OCI-LY1 (cell line): ENCODE data around the gene VSIG8.

Experiments
- H2AFZ ChIP-seq: fragments of 200-600 bp; sonication (generic), shearing (Covaris generic); 2 replicates; pipeline ENCODE4 v1.6.0; 2014; ENCODE audit warnings: antibody characterized with exemption, mild to moderate bottlenecking, low read length
- H3F3A ChIP-seq: fragments of 200-600 bp; sonication (generic), shearing (Covaris generic); 2 replicates; pipeline ENCODE4 v1.6.0; 2014; ENCODE audit warnings: mild to moderate bottlenecking, antibody characterized with exemption, low read length, moderate library complexity; ENCODE audit not compliant: insufficient read depth
- H3K27ac ChIP-seq: fragments of 200-600 bp; sonication (generic); 2 replicates; pipeline ENCODE4 v1.5.1; 2014; ENCODE audit warnings: low read length, mixed run types, mild to moderate bottlenecking, low read depth; ENCODE audit not compliant: poor library complexity, severe bottlenecking
- H3K27me3 ChIP-seq: fragments of 200-600 bp; sonication (generic); 2 replicates; pipeline ENCODE4 v1.6.0; 2014; ENCODE audit warnings: antibody characterized with exemption, mild to moderate bottlenecking, low read length, moderate library complexity; ENCODE audit not compliant: insufficient read depth
- H3K36me3 ChIP-seq: fragments of 200-600 bp; sonication (generic); 2 replicates; pipeline ENCODE4 v1.6.1; 2014; ENCODE audit warnings: mild to moderate bottlenecking, antibody characterized with exemption, low read length, moderate library complexity, mixed read lengths; ENCODE audit not compliant: insufficient read depth
- H3K4me1 ChIP-seq: fragments of 200-600 bp; sonication (generic); 2 replicates; pipeline ENCODE4 v1.5.1; 2014; ENCODE audit warnings: mild to moderate bottlenecking, low read length, moderate library complexity; ENCODE audit not compliant: insufficient read depth, severe bottlenecking
- H3K4me2 ChIP-seq: fragments of 200-600 bp; sonication (generic), shearing (Covaris generic); 2 replicates; pipeline ENCODE4 v1.6.1; 2014; ENCODE audit warnings: low read length
- H3K4me3 ChIP-seq: fragments of 200-600 bp; sonication (generic); 2 replicates; pipeline ENCODE4 v1.5.1; 2014; ENCODE audit warnings: low read length, low read depth, mild to moderate bottlenecking, mixed read lengths; ENCODE audit not compliant: poor library complexity, severe bottlenecking
- H3K79me2 ChIP-seq: fragments of 200-600 bp; shearing (Covaris generic); 2 replicates; pipeline ENCODE4 v1.6.1; 2016; ENCODE audit warnings: mixed run types, low read length, mixed read lengths; ENCODE audit not compliant: insufficient read depth
- H3K9ac ChIP-seq: fragments of 200-600 bp; sonication (generic), shearing (Covaris generic); 2 replicates; pipeline ENCODE4 v1.6.1; 2014; ENCODE audit warnings: mild to moderate bottlenecking, low read length, mixed read lengths
- H3K9me2 ChIP-seq: fragments of 200-600 bp; sonication (generic), shearing (Covaris generic); 2 replicates; pipeline ENCODE4 v1.6.1; 2014; ENCODE audit warnings: low read depth, mild to moderate bottlenecking, low read length, mixed read lengths
- H3K9me3 ChIP-seq: fragments of 200-600 bp; shearing (Covaris generic); 2 replicates; pipeline ENCODE4 v1.6.1; 2014; ENCODE audit warnings: low read length, mixed read lengths
- H4K20me1 ChIP-seq: fragments of 200-600 bp; sonication (generic), shearing (Covaris generic); 2 replicates; pipeline ENCODE4 v1.6.0; 2016; ENCODE audit warnings: mild to moderate bottlenecking, low read length; ENCODE audit not compliant: insufficient read depth
- EZH2 ChIP-seq: fragments of 200-600 bp; sonication (generic), shearing (Covaris generic); IDR thresholded peaks from 2 replicates; pipeline ENCODE4 v1.8.0; 2017; ENCODE audit warnings: borderline replicate concordance, mixed run types, mild to moderate bottlenecking, antibody characterized with exemption, low read length, moderate library complexity, mixed read lengths
- TF ChIP-seq, protein P1 (sequence below): fragments of 200-600 bp; sonication (generic), shearing (Covaris generic); IDR thresholded peaks from 2 replicates; pipeline ENCODE4 v1.5.1; 2017; ENCODE audit warnings: mild to moderate bottlenecking, antibody characterized with exemption, low read length, moderate library complexity, mixed read lengths

VSIG8 gene

DNA sequence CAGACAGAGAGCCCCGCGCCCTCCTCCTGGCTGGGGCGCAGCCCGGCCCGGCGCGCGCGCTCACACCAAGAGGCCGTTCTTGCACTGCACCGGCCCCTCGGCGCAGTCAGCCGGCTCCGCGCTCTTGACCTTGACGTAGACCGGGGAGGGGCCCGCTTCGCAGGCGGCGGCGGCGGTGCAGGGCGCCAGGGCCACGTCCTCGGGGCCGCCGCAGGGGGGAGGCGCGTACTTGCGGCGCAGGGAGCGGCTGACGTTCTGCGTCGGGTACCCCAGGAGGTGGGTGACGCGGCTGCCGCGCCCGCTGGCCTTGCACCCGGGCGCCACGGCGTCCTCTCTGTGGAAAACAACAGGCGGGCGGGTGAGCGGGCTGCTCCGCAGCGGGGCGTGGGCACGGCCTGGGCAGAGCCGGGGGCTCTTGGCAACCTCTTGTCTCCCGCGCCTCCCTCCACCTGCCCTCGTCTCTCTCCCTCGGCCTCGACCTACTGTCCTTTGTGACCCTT is 7.7 kb downstream of the VSIG8 start:
- Histone ChIP-seq H3K4me2 (no peak overlapping the region), H3K27ac (no peak overlapping the region), H3K9ac (no peak overlapping the region), H3K9me2 (no peaks in the 10 kb centered on the region), H2AFZ (no peak overlapping the region), H3K36me3 (no peaks in the 10 kb centered on the region), H3K4me3 (no peak overlapping the region), H3K27me3 (0 out of 2 replicates have a peak, but pooled peaks cover 4% of the 10 kb centered on the region), H3F3A (no peaks in the 10 kb centered on the region), H3K4me1 (no peaks in the 10 kb centered on the region), H3K79me2 (no peaks in the 10 kb centered on the region), H3K9me3 (no peaks in the 10 kb centered on the region), H4K20me1 (no peaks in the 10 kb centered on the region)
- TF ChIP-seq EZH2: no peak
- TF ChIP-seq, protein P1, sequence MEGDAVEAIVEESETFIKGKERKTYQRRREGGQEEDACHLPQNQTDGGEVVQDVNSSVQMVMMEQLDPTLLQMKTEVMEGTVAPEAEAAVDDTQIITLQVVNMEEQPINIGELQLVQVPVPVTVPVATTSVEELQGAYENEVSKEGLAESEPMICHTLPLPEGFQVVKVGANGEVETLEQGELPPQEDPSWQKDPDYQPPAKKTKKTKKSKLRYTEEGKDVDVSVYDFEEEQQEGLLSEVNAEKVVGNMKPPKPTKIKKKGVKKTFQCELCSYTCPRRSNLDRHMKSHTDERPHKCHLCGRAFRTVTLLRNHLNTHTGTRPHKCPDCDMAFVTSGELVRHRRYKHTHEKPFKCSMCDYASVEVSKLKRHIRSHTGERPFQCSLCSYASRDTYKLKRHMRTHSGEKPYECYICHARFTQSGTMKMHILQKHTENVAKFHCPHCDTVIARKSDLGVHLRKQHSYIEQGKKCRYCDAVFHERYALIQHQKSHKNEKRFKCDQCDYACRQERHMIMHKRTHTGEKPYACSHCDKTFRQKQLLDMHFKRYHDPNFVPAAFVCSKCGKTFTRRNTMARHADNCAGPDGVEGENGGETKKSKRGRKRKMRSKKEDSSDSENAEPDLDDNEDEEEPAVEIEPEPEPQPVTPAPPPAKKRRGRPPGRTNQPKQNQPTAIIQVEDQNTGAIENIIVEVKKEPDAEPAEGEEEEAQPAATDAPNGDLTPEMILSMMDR: no peak

- H3K4me1 ChIP-seq: no peaks in the 10 kb centered on the region
- no peak overlapping the region for H2AFZ ChIP-seq
- TF ChIP-seq, protein P1: no peak
- no peak for TF ChIP-seq EZH2
- no peaks in the 10 kb centered on the region for H3K79me2 ChIP-seq
- H3K36me3 ChIP-seq: no peaks in the 10 kb centered on the region
- H3K9me3 ChIP-seq: no peaks in the 10 kb centered on the region
- no peak overlapping the region for H3K4me2 ChIP-seq
- 0 out of 2 replicates have a peak, but pooled peaks cover 5% of the 10 kb centered on the region for H3K27me3 ChIP-seq
- no peak overlapping the region for H3K4me3 ChIP-seq
- no peak overlapping the region for H3K27ac ChIP-seq
- no peaks in the 10 kb centered on the region for H3K9me2 ChIP-seq
- no peak overlapping the region for H3K9ac ChIP-seq
- no peaks in the 10 kb centered on the region for H4K20me1 ChIP-seq
- no peaks in the 10 kb centered on the region for H3F3A ChIP-seq
Observed at GRCh38 chr1:159854116-159854692, 8.3 kb downstream of the VSIG8 start.

DNA sequence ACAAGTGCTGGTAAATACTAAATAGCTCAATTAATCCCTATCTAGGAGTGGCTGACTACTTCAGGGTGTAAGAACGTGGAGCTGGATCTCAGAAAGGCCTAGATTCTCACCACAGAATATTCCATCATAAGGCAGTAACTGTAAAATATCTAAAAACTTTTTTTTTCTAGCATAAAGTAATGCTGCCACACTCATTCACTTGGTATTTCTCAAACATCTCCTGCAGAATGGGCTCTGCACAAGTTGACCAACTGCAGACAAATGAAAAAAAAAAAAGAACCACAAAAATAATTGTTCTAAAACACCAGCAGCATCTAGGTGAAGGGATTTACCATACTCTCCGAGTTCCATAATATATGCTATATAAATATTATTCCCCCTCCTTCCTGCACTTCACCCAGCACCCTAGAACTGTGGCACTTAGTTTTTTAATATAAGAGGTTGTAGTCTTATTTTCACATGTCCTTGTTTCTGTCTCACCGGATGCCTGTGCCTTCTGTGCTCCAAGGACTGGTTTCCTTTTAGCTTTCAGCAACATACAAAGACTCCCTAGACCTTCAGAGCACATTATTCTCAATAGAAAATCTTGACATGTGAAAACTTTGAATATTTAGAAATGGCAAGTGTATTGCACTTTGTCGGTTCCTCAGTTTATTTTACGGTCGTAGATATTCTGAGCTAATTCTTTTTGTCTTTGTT is 8.9 kb downstream of the VSIG8 start:
- Histone ChIP-seq H3K79me2 (no peaks in the 10 kb centered on the region), H2AFZ (no peak overlapping the region), H4K20me1 (no peaks in the 10 kb centered on the region), H3F3A (no peaks in the 10 kb centered on the region), H3K9me2 (no peaks in the 10 kb centered on the region), H3K9ac (no peak overlapping the region), H3K9me3 (no peaks in the 10 kb centered on the region), H3K4me3 (no peak overlapping the region), H3K4me2 (no peak overlapping the region), H3K27me3 (0 out of 2 replicates have a peak, but pooled peaks cover 5% of the 10 kb centered on the region), H3K4me1 (no peaks in the 10 kb centered on the region), H3K36me3 (no peaks in the 10 kb centered on the region), H3K27ac (no peak overlapping the region)
- no peak for TF ChIP-seq EZH2
- TF ChIP-seq, protein P1: no peak
